Measurements from ENCODE around the gene NUBP2. TPM values are rescaled to one million over a fixed set of nuclear protein-coding genes. Genes with fewer than 3 reads are reported as not detected.

Gene NUBP2
- total RNA-seq, 4 donors from 2014 or later: 47.1 to 99.9 (median 59.3) TPM

DNA sequence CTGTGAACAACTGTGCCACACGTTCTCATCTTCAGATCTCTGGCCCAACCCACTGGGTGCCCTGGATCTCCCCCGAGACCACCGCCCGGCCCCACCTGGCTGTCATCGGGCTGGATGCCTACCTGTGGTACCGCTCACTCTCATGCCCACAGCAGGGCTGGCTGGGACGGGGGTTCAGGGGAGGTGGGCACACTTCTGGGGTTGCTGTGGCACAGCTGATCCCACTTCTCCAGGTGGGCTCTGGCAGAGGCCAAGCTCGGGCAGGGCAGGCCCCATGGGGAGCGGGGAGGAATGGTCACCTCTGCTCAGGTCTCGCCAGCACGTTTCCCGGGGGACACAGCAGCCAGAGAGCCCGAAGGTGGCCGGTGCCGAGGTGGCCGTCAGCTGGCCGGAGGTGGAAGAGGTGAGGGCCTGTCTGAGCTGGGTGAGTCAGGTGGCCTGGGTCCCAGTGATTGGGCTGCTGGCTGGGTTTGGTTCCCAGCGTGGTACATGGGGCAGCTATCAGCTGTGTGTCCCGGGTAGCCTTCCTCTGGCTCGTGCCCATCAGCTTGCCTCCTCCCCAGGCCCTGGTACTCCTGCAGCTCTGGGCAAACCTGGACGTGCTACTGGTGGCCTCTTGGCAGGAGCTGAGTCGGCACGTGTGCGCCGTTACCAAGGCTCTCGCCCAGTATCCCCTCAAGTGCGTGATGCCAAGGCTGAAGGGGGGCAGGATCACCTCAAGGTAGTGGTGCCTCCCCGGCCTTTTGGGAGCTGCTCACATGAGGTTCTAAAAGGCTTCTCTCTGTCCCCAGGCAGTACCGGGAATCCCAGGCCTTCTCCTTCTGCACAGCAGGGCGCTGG lies 7.5 kb upstream of the NUBP2 start:
- Histone ChIP-seq H3K27ac (no peak overlapping the region), H3K4me3 (no peak overlapping the region), H3K9me3 (no peaks in the 10 kb centered on the region), H3K36me3 (peaks cover 0 to 52% (median 0%) of the 10 kb centered on the region in 3 donors), H3K4me1 (peaks cover 0 to 29% (median 16%) of the 10 kb centered on the region in 4 donors), H3K27me3 (no peaks in the 10 kb centered on the region)
- no peak for TF ChIP-seq POLR2A (IDR thresholded peaks at IDR 0.05)
- TF ChIP-seq, protein P1, sequence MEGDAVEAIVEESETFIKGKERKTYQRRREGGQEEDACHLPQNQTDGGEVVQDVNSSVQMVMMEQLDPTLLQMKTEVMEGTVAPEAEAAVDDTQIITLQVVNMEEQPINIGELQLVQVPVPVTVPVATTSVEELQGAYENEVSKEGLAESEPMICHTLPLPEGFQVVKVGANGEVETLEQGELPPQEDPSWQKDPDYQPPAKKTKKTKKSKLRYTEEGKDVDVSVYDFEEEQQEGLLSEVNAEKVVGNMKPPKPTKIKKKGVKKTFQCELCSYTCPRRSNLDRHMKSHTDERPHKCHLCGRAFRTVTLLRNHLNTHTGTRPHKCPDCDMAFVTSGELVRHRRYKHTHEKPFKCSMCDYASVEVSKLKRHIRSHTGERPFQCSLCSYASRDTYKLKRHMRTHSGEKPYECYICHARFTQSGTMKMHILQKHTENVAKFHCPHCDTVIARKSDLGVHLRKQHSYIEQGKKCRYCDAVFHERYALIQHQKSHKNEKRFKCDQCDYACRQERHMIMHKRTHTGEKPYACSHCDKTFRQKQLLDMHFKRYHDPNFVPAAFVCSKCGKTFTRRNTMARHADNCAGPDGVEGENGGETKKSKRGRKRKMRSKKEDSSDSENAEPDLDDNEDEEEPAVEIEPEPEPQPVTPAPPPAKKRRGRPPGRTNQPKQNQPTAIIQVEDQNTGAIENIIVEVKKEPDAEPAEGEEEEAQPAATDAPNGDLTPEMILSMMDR (IDR thresholded peaks at IDR 0.05): no peak
- DNase-seq: no peak

DNA sequence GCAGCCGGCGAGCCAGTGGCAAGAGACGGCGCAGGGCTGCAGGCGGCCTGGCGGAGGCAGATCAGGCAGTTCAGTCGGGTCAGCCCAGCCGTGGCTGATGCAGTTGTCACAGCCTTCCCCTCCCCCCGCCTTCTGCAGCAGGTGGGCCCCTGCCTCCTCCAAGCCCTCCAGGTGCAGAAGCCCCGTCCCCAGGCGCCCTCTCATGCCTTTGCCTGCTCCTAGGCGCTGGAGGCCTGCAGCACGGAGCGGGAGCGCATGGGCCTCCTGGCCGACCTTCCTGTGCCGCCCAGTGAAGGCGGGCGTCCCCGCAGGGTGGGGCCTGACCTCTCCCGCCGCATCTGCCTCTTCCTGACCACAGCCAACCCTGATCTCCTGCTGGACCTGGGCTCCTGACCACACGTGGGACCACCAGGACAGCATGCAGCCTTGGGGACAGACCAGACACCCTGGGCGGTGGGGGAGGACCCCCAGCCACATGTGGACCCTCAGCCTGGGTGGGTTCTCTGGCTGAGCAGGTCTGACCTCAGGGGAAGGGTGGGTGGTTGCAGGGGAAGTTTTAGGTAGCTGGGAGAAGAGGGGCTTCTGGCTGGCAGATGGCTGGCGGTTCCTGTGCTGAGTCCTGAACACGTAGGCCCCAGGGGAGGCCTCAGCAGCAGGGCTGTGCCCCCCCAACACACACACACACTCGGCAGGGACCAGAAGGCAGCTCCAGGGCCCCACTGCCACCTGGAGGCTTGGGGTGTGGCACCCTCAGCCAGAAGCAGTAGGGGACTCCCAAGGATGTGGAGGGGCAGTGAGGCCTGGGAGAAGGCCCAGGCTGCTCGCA lies 6.7 kb upstream of the NUBP2 start:
- H3K27ac ChIP-seq: no peak overlapping the region
- H3K4me3 ChIP-seq: no peak overlapping the region
- DNase-seq: no peak
- peaks cover 0 to 52% (median 0%) of the 10 kb centered on the region in 3 donors for H3K36me3 ChIP-seq
- H3K9me3 ChIP-seq: no peaks in the 10 kb centered on the region
- TF ChIP-seq, protein P1 (IDR thresholded peaks at IDR 0.05): no peak
- no peak for TF ChIP-seq POLR2A (IDR thresholded peaks at IDR 0.05)
- H3K4me1 ChIP-seq: peaks cover 0 to 33% (median 11%) of the 10 kb centered on the region in 4 donors
- no peaks in the 10 kb centered on the region for H3K27me3 ChIP-seq

DNA sequence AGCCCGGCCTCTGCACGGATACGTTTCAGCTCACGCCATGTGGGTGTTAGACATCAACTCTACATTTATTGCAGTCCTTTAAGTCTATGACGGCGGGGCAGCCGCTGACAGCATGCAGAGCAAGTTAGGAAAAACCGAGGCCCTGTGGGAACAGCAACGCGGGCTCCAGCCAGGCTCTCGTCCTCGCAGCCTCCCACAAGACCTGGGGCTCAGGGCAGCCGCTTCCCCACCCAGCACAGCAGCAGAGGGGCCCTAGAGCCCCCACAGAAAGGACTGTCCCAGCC lies 6.1 kb upstream of the NUBP2 start:
- DNase-seq: no peak
- Histone ChIP-seq H3K36me3 (peaks cover 0 to 52% (median 0%) of the 10 kb centered on the region in 3 donors), H3K27ac (no peak overlapping the region), H3K4me3 (no peak overlapping the region), H3K4me1 (peaks cover 3 to 38% (median 15%) of the 10 kb centered on the region in 4 donors), H3K9me3 (no peaks in the 10 kb centered on the region), H3K27me3 (no peaks in the 10 kb centered on the region)
- TF ChIP-seq POLR2A (IDR thresholded peaks at IDR 0.05): no peak
- TF ChIP-seq, protein P1 (IDR thresholded peaks at IDR 0.05): no peak

DNA sequence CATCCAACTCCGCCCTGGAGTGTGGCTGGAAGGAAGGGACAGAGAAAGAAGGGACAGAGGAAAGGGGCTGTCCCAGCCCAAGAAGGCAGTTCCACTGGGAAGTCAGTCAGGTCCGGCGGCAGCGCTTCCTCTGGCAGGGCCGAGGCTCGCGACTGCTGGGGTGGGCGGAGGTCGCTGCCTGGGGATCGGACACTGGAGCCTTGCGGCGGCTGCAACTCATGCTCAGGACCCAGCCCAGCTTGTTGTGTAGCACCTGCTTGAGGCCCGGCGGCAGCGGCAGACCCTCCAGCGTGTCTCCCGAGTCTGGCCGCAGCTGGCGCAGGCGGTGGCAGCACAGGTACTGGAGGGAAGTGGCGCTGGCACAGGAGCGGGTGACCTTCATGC lies 5.8 kb upstream of the NUBP2 start:
- Histone ChIP-seq H3K27me3 (no peaks in the 10 kb centered on the region), H3K4me3 (no peak overlapping the region), H3K4me1 (peaks cover 3 to 39% (median 15%) of the 10 kb centered on the region in 4 donors), H3K27ac (no peak overlapping the region), H3K36me3 (peaks cover 0 to 52% (median 0%) of the 10 kb centered on the region in 3 donors), H3K9me3 (no peaks in the 10 kb centered on the region)
- no peak for TF ChIP-seq POLR2A (IDR thresholded peaks at IDR 0.05)
- TF ChIP-seq, protein P1 (IDR thresholded peaks at IDR 0.05): no peak
- DNase-seq: no peak

DNA sequence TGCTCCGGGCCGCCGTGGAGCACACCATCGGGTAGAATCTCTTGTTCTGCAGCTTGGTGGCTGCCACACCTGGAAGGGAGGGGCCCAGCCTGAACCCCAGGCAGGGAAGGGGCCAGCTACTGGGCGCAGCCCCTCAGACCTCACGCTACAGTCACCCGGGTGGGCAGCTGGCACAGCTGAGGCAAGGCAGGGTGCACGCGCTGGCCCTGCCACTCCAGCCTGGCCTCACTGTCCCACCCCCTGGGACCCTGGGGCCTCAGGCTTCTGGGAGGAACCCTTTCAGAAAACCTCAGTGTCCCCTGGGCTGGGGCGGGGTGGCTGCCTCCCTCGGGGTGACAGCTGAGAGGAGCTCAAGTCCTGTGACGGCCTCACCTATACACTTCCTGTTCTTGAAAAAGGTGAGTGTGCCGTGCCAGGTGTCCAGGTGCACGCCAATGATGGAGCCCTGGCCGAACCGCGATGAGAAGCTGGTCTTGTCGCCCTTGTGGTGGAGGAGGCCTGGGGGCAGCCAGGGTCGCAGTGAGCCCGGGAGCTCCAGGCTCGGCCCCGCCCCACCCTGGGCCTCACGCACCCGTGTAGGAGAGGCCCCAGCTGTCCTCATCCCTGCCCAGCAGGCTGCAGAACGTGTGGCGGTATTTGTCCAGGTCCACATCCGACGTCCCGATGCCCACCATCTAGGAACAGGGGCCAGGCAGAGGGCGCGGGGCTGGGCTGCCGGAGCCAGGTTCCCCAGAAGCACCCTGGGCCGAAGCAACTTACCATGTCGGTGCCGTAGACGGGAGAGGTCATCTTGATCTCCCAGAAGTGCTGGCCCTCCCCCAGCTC lies 5.2 kb upstream of the NUBP2 start:
- no peaks in the 10 kb centered on the region for H3K27me3 ChIP-seq
- H3K9me3 ChIP-seq: no peaks in the 10 kb centered on the region
- H3K4me1 ChIP-seq: peaks cover 3 to 39% (median 13%) of the 10 kb centered on the region in 4 donors
- no peak overlapping the region for H3K27ac ChIP-seq
- TF ChIP-seq, protein P1 (IDR thresholded peaks at IDR 0.05): no peak
- TF ChIP-seq POLR2A (IDR thresholded peaks at IDR 0.05): no peak
- peaks cover 0 to 52% (median 0%) of the 10 kb centered on the region in 3 donors for H3K36me3 ChIP-seq
- H3K4me3 ChIP-seq: no peak overlapping the region
- DNase-seq: no peak
